ENCODE results near the gene DHRSX.

- TF ChIP-seq, protein P1, sequence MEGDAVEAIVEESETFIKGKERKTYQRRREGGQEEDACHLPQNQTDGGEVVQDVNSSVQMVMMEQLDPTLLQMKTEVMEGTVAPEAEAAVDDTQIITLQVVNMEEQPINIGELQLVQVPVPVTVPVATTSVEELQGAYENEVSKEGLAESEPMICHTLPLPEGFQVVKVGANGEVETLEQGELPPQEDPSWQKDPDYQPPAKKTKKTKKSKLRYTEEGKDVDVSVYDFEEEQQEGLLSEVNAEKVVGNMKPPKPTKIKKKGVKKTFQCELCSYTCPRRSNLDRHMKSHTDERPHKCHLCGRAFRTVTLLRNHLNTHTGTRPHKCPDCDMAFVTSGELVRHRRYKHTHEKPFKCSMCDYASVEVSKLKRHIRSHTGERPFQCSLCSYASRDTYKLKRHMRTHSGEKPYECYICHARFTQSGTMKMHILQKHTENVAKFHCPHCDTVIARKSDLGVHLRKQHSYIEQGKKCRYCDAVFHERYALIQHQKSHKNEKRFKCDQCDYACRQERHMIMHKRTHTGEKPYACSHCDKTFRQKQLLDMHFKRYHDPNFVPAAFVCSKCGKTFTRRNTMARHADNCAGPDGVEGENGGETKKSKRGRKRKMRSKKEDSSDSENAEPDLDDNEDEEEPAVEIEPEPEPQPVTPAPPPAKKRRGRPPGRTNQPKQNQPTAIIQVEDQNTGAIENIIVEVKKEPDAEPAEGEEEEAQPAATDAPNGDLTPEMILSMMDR (IDR thresholded peaks at IDR 0.05) = no peak
- TF ChIP-seq POLR2A (IDR thresholded peaks at IDR 0.05) = no peak
Observed at GRCh38 chrX:2512501-2512900, 11.7 kb upstream of the DHRSX start.

Measured in testis (tissue), 2 donors.